NCI-H2107 (cell line): ENCODE measurements around the gene CPE.
"Not testable (repeated sequence)": the region's sequence is repeated elsewhere in the genome, so short reads cannot be mapped to it uniquely, and the experiment has no call there.

Experiments used
- DNase-seq: peaks from one replicate; lab custom pipeline; 2025; lab: John Stamatoyannopoulos, UW

CPE gene

DNA sequence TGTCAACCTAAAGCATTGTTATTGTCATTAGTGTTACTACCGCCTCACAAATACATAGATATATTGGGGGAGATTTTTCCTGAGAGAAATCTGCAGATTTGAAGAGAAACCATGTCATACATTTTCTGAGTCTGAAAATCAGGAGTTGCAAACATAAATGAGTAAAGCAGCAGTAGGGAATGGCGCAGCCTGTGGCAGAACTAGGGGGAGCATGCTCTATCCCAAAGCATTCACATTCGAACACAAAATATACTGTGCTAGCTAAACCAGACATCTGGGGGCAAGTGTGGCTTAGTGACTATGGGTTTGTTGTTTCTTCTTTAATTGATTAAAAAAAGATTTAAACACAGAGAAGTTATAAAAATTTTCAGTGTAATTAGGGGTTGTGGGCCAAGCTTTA lies 83.2 kb downstream of the CPE start:
- DNase-seq: no peak

DNA sequence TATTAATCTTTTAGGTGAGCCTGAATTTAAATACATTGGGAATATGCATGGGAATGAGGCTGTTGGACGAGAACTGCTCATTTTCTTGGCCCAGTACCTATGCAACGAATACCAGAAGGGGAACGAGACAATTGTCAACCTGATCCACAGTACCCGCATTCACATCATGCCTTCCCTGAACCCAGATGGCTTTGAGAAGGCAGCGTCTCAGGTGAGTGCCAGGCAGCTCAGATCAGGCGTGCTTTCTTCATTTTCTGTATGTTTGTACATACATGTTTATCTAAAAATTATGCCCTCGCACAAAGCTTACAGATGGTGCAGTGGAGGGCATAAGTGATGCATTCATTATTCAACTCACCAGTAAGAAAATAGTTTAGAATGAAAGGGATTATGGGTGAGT lies 85.6 kb downstream of the CPE start:
- DNase-seq: no peak

DNA sequence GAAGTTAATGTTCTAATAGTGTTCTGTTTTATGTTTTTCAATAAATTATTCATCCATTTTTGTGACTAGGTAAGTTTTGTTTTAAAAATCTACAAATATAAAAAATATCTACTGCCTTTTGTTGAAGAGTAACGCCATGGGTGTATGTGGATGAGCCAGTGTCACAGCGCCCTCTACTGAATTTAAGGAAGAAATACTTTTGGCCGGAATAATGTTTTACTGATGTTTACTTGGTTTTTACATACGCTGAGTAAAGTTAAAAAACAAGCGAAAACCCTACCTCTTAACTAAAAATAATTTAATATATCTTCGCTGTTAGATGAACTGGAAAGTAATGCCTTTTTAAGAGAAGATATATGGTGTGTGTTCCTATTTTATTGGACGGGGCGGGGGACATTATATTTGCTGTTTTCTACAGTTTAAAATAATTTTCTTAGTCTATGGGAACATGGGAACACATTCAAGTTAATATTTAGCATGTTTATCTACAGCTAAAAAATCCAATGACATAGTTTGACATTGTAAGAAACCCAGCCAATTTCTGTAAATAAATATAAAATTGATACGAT lies 86.1 kb downstream of the CPE start:
- no peak for DNase-seq

DNA sequence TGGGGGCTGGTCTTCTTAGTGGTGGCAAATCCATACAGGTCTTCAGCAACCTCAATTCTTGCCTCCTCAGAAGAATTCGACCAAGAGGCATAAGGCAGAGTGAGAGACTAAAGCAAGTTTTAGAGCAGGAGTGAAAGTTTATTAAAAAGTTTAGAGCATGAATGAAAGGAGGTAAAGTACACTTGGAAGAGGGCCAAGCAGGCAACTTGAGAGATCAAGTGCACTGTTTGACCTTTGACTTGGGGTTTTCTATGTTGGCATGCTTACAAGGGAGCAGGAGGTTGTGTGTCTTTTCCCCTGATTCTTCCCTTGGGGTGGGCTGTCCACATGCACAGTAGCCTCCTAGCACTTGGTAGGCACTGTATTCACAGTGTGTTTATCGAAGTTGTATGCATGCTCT lies 91.2 kb downstream of the CPE start:
- DNase-seq: no peak

DNA sequence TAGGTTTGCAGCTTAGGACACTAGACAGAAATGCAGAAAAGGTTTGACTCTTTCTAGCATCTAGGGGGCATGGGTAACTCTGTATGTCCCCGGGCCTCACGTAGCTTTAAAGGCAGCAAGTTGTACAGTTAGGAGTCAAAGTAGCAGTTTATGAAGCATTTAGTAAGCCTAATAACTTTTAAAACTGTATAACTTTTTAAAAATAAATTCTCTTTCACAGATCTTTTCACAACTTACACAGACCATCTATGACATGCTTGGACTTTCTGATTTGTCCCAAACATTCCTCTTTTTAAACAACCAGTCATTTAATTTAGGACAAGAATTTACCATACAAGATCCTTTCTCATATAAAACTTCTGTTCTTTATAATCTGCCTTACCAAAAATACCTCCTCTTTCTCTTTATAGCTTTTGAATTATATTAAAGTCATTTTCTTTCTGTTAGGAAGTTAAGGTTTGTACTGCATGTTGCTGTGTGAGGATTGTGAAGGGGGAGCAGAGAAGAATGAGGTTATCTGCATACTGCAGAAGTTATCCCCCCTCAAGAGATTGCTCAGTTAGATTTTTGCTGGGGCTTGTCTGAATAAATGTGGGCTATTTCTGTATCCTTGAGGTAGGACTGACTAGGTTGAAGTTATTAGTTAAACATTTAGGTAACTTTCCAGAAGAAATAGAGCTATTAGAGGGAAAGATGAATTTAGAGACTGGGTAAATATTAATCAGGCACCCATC lies 94.3 kb downstream of the CPE start:
- no peak for DNase-seq

DNA sequence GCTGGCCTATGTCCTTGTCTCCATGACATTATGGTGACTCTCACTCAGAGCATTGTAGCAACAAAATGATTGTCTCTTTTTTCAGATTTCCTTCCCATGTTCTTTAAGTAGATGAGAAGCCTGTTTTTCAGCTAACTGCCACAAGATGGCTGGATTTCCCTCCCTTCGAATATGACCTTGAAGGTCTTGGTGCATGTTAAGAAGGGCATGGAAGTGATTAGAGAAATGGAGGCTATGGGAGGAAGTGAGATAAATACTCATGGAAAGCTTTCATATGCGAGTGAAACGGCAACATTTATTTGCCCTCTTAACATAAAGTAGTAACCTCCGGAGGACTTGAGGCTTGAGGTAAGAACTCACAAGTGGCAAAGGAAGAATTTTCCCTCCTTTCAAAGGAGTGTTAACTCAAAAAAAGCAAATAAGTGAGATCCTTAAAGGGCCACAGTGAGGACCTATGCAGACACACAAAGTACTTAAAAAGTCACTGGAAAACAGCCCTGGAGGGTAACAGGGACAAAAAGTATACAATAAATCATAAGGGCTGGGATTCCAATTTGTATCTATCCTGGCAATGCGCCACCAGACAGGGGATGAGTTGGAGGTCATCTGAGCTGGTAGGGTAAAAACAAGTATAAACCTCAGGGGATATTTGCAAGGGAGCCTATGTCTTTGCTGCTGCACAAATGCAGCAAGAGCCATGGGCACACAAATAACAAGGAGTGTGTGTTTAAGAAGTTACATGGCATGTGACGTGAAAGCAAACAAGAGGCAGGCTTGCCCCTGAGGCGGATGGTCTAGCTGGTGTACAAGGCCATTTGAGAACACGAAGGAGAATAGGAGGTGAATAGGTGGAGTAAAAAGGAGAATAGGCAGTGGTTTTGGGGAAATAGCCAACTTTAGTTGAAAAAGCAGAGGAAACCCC lies 96.2 kb downstream of the CPE start:
- DNase-seq: no peak

DNA sequence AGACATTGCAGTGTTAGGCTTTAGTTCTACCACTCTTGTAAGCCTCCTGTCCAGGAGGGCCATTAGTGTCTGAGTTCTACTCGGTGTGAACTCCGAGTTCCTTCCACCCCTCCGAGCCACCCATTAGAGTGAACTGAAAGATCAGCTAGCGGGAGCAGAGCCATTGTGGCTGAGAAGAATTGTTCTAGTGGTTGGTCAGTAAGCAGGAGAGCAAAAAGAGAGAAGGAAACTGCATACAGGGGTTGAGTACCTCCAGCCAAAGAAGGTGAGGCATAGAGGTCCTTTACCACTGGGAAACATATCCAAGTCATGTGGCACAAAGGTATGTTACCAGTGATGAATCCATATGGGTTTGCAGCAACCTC lies 96.9 kb downstream of the CPE start:
- no peak for DNase-seq

DNA sequence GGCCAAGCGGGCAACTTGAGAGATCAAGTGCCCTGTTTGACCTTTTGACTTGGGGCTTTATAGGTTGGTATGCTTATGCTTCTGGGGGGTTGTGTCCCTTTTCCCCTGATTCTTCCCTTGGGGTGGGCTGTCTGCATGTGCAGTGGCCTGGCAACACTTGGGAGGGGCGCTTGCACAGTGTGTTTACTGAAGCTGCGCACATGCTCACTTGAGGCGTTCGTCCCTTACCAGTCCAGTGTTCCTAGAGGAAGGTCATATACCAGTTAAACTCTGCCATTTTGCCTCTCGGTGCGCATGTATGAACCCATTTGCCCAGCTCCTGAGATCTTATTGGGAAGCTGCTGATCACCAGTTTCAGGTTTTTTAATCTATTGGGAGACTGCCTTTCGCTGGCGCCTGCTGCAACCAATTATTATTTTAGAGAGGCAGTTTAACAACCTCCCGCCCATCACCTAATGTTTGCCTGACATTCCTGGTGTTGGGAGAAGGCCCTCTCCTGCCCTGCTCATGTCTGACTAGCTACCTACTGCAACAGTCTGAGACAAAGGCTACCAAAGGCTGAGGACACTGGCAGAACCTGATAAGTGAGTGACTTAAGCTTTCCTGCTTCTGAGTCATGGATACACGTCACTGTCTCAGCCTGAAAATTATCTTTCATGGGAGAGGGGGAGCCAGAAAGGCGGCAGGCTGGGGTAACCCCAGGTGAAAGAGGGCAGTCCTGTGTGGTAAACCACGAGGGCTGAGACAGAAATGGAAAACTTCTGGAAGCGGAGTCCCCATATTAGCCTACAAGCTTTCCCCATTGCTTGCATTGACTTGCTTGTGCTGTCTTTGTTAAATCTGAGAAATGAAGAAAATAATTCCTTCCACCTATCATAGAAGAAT lies 97.6 kb downstream of the CPE start:
- DNase-seq: no peak

DNA sequence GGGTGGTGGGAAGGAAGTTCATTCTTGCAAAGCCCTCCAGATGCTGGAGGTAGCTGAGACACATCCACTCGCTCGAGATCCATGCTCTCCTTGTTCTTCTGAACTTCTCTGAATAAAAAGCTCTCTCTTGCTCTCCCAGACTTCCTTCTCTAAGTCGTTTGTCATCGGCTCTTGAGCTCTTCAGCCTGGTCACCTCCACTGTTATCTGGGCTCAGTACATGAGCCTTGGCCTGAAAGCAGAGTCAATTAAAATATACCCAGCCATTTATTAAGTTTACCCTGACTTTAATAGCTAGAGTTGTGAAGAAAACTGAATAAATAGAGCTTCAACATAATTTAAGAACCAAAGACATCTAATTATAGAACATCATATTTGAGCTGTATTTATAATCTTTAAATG lies 99.0 kb downstream of the CPE start:
- no peak for DNase-seq

DNA sequence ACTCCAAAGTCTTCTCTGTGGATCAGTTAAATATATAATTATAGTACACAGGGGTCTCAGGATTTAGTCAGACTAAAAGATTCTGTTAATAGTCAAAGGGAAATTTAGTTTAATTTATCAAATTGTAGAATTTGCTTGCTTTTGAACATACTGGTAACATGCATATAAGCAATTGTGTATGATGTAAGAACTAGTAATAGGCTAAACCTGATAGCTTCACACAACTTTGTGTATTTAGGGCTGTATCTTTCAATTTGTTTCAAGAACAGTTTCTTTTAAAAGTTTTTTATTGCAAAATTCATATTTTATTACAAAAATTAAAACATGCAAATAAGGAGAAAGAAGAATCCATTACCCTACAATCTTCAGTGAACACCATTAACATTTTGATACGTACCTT lies 99.5 kb downstream of the CPE start:
- DNase-seq: no peak

DNA sequence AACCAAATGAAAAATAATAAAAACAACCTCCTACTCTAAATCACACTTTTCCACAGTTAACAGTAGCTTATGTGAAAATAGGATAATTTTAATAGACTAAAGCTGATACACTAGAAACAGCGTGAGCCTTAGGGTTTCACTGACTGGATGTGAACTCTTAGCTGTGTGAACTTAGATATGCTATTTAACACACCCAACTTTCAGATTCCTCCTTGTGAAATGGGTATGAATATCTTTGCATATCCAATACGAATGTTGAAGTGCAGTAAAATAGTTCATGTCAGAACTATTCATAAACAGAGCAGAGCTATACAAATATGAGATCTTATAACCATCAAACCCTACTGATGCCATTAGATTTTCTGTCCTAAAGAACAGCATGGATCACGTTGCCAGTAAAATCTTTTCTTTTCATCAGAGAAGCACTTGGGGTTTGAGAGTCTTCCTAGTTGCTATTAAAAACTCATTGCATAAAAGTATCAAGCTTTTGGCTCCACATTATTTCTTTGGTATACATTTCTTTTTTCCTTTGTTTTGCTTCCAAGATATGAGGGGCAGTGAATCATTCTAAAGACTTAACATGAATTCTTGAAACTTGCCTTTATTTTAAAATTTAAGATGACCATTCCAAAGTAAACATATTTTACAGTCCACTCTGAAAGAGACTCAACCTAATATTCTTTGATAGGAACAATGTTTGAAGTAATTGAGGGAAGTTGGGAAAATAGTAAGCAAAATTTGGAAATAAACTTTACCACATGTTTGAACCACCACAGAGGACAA lies 102.4 kb downstream of the CPE start:
- DNase-seq: no peak

DNA sequence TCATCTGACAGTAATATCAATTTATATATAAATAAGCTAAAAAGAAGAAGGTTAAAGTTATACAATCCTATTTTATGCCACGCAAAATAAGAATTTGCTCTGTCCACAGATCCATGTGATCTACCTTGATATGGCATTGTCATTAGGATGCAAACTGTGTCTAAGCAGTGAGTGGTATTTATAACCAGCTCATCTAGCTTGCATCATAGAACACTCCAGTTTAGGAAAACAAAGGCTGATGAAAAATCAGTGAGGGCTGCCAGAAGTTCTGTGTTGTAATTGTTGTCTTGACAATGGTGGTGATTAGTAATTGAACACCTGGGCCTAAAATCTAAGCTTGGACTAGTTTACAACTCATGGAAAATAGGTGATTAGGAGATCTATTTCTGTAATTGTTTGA lies 111.0 kb downstream of the CPE start:
- no peak for DNase-seq

DNA sequence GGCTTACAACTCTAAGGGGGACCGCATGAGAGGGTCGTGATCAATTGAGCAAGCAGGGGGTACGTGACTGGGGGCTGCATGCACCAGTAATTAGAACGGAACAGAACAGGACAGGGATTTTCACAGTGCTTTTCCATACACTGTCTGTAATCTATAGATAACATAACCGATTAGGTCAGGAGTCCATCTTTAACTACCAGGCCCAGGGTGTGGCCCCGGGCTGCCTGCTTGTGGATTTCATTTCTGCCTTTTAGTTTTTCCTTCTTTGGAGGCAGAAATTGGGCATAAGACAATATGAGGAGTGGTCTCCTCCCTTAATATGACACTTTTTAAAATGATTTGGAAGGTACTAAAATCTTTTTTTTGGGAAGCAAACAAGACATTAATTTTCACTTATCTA lies 113.8 kb downstream of the CPE start:
- not testable (repeated sequence) for DNase-seq

DNA sequence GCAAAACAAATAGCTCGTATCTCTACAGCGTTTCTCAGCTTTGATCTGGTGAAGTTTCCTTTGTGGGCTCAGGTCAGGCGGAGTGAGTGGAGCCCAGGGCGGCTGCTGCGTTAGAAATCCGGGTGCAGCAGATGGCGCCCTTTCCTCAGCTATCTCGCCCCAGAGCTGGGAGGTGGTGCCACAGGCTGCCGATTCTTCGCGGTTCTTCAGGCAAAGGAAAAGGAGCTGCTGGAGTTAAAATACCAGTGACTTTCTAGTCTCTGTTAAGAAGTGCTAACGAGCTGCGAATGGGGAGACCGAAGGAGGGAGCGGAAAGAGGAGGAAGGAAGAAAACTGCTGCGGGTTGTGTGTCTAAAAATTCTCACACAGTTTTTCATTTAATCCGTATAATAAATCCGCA lies 114.6 kb downstream of the CPE start:
- no peak for DNase-seq

DNA sequence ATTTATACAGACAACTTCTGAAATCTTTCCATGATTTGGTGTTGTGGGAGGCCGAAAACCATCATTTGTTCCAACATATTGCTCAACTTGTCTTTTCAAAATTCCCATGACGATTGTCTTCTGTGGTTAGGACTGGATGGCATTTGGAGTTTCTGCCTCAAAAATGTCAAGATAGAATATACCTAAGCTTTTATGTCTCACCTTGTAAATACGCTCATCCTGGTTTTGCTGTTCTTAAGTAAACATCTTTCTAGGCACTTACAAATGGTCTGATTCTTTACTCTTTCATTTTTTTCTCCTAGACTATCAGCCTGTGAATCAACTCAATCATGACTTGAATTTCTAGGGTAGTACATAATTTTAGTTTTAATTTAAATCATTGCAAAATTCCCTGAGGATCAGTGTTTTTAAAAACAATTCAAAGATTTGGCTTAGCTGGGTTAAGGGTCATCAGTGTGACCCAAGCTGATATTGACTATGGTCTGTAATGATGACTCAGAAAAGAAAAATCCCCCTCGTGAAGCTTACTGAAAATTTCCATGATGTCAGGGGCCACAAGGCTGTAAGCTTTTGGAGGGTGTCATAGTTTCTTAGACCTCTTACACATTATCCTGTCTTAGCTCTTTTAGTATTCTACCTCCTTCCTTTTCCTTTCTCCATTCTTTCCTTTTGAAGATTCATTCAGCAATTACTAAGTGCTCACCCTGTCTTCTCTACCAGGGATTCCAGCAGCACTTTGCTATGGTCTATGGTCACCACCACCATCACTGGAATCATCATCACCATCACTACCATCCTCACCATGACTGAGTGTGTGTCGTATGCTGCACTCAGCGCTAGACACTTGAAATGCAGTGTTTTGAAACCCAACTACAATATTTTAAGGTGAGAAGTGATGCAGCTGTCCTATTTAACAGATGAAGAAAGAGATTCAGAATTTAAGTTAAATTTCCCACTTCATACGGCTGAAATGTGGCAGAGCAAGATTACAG lies 124.4 kb downstream of the CPE start:
- DNase-seq: no peak

DNA sequence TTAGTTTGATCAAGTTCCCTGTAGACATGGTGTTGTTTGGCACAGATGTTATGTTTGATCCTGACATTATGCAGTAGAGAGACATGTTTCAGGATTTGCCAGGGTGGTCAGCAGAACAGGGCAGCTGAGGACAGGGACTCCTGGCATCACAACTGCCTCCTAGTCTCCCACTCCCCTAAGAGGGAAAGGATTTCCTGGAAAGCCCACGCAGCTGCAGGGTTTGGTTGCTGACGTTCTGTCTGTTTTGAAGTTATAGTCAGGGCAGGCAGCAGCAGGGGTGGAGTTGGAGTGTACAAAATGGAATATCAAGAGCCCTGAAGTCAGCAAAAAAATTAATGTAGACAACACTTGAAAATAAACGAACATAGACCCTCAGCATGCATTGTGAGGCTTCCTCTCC lies 125.4 kb downstream of the CPE start:
- no peak for DNase-seq

DNA sequence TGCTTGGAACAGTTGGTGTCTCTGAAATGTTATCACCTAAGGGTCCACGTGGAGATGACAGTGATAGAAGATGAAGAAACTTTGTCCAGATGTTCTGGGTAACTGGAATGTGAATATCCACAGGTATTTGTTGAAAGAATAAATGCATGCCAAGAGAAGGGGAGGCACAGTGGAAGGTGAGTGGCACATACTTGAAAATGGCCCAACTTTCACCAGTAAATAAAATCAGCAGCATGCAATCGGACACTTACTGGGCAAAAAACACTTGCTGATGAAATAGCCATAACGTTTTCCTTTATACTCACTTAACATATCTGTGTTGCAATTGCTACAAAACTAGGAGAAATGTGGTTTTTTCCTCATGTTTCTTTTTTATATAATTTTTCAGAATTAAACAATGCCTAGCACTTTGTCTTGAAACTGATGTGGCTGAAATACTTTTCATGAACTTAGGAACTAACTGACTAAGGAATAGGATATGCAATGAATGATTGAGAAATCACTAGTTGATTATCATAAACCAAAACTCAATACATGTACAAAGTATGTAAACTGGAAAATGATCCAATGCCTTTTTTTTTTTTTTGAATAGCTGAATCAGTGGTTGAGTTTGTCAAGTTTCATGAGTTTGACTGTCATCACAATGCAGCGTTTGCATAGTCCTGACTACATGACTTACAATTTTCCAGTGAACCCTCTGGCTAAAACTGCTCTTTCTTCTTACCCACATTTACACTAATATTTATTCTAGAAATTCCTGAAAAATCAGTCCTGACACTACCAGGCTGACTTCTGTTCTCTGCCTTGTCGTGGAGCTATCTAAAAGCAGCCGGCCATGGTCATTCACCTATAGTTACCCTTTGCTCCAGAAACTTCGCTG lies 127.4 kb downstream of the CPE start:
- DNase-seq: no peak

DNA sequence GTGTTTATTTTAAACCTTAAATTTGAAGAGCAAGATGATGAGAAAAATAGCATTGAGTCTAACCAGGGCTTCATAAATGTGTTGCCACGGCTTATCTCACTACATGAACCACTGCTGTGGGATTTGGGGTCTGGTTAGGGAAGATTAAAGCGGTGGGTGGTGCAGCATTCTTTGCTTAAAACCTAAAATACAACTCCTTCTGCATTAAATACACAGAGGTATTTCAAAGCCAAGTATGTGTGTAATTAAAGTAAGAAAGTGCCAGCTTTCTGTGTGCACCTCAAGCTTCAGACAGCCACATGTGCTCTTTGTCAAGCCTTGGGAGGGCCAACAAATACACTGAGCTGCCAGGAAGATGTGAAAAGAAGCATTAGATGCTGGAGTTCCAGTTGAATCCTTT lies 128.0 kb downstream of the CPE start:
- no peak for DNase-seq

DNA sequence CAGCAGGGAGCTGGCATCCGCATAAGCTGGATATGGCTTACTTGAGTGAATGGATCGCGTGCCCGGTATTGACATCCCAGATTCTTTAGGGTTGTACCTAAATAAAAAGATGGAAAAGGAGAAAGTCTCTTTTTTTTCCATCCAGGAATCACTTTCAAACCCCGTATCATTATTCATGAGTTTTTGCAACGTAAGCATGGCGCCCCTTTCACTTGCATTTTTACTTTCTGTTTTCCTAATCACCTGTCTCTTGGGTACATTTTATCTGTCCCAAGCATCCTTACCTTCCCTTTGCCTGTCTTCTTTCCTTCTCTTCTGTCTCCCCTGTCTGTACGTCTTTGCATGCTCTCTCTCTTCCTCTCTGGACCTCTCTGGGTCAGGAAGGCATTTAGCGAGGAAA lies 128.6 kb downstream of the CPE start:
- no peak for DNase-seq
